ENCODE measurements around the gene CCM2. TPM values are rescaled to one million over a fixed set of nuclear protein-coding genes. Genes with fewer than 3 reads are reported as not detected.

Gene CCM2
- total and polyA plus RNA-seq, 2 of the 8 experiments (the other 6 are each of a cell fraction or from before 2014, with no cell fraction given), result 31.6 to 41.2 TPM

GRCh38 chr7:45067582-45067981 lies 67.6 kb downstream of the CCM2 start (continued):
- no peak for TF ChIP-seq CBX5 (IDR thresholded peaks at IDR 0.05; ENCODE audit: low read depth, low read length)
- TF ChIP-seq ZNF274 (IDR thresholded peaks at IDR 0.05; ENCODE audit: borderline replicate concordance, extremely low read depth, low read length), result no peak
- TF ChIP-seq ATF3 (IDR thresholded peaks at IDR 0.05; ENCODE audit: insufficient read depth, low read depth, low read length), result no peak
- no peak for TF ChIP-seq KDM5A (IDR thresholded peaks at IDR 0.05; ENCODE audit: low read length)
- TF ChIP-seq JUND (IDR thresholded peaks at IDR 0.05; ENCODE audit: low read length), result no peak
- TF ChIP-seq SIRT6 (IDR thresholded peaks at IDR 0.05; ENCODE audit: low read length), result no peak

All from H1 (cell line).